MM.1S (cell line): ENCODE measurements around the gene SRPK2.
"Not testable (repeated sequence)": the region's sequence is repeated elsewhere in the genome, so short reads cannot be mapped to it uniquely, and the experiment has no call there.

Experiments
- DNase-seq: peaks from one replicate; pipeline ENCODE4 v3.0.0-alpha.2; 2015
- H2AFZ ChIP-seq: fragments of 300-600 bp; sonication (generic); 2 replicates; pipeline ENCODE4 v1.6.0; 2016; ENCODE audit warnings: antibody characterized with exemption, low read length
- H3F3A ChIP-seq: fragments of 300-600 bp; sonication (generic); 2 replicates; pipeline ENCODE4 v1.6.1; 2016; ENCODE audit warnings: mild to moderate bottlenecking, antibody characterized with exemption, low read length, moderate library complexity, mixed read lengths; ENCODE audit not compliant: insufficient read depth
- H3K27ac ChIP-seq: fragments of 300-600 bp; sonication (generic); 2 replicates; pipeline ENCODE4 v1.5.1; 2016; ENCODE audit warnings: mild to moderate bottlenecking, low read length
- H3K27me3 ChIP-seq: fragments of 300-600 bp; sonication (generic); replicated peaks from 2 replicates; pipeline ENCODE4 v1.6.0; 2016; ENCODE audit warnings: low read length; ENCODE audit not compliant: insufficient read depth
- H3K36me3 ChIP-seq: fragments of 300-600 bp; sonication (generic); replicated peaks from 2 replicates; pipeline ENCODE4 v1.6.1; 2016; ENCODE audit warnings: mild to moderate bottlenecking, low read length, mixed read lengths; ENCODE audit not compliant: insufficient read depth
- H3K4me1 ChIP-seq: fragments of 300-600 bp; sonication (generic); 2 replicates; pipeline ENCODE4 v1.6.1; 2016; ENCODE audit warnings: low read length, mixed read lengths
- H3K4me2 ChIP-seq: fragments of 300-600 bp; sonication (generic); 2 replicates; pipeline ENCODE4 v1.6.0; 2016; ENCODE audit warnings: low read depth, low read length
- H3K4me3 ChIP-seq: fragments of 300-600 bp; sonication (generic); 2 replicates; pipeline ENCODE4 v1.5.1; 2016; ENCODE audit warnings: low read length, mixed read lengths
- H3K79me2 ChIP-seq: fragments of 300-600 bp; sonication (generic); 2 replicates; pipeline ENCODE4 v1.6.1; 2016; ENCODE audit warnings: mixed run types, low read length, mixed read lengths
- H3K9ac ChIP-seq: fragments of 300-600 bp; sonication (generic); 2 replicates; pipeline ENCODE4 v1.6.1; 2016; ENCODE audit warnings: low read length, mixed read lengths
- H3K9me2 ChIP-seq: fragments of 300-600 bp; sonication (generic); replicated peaks from 2 replicates; pipeline ENCODE4 v1.6.1; 2016; ENCODE audit warnings: mild to moderate bottlenecking, low read length, mixed read lengths; ENCODE audit not compliant: insufficient read depth
- H3K9me3 ChIP-seq: fragments of 300-600 bp; sonication (generic); replicated peaks from 2 replicates; pipeline ENCODE4 v1.6.1; 2016; ENCODE audit warnings: mild to moderate bottlenecking, low read length, mixed read lengths; ENCODE audit not compliant: insufficient read depth
- H4K20me1 ChIP-seq: fragments of 300-600 bp; sonication (generic); 2 replicates; pipeline ENCODE4 v1.6.1; 2016; ENCODE audit warnings: mild to moderate bottlenecking, low read length, moderate library complexity, mixed read lengths; ENCODE audit not compliant: insufficient read depth
- EZH2 ChIP-seq: fragments of 300-600 bp; sonication (generic); optimal IDR thresholded peaks from 2 replicates; pipeline ENCODE3; 2017; ENCODE audit warnings: low read depth, mild to moderate bottlenecking, antibody characterized with exemption, low read length, mixed read lengths
- EZH2phosphoT487 ChIP-seq: fragments of 300-600 bp; sonication (generic); IDR thresholded peaks from 2 replicates; pipeline ENCODE4 v1.6.1; 2018; ENCODE audit warnings: antibody characterized with exemption, low read length
- TF ChIP-seq, protein P1 (sequence below): fragments of 300-600 bp; sonication (generic); IDR thresholded peaks from 2 replicates; pipeline ENCODE4 v1.5.1; 2016; ENCODE audit warnings: antibody characterized with exemption, low read length, mixed read lengths

The SRPK2 gene

DNA sequence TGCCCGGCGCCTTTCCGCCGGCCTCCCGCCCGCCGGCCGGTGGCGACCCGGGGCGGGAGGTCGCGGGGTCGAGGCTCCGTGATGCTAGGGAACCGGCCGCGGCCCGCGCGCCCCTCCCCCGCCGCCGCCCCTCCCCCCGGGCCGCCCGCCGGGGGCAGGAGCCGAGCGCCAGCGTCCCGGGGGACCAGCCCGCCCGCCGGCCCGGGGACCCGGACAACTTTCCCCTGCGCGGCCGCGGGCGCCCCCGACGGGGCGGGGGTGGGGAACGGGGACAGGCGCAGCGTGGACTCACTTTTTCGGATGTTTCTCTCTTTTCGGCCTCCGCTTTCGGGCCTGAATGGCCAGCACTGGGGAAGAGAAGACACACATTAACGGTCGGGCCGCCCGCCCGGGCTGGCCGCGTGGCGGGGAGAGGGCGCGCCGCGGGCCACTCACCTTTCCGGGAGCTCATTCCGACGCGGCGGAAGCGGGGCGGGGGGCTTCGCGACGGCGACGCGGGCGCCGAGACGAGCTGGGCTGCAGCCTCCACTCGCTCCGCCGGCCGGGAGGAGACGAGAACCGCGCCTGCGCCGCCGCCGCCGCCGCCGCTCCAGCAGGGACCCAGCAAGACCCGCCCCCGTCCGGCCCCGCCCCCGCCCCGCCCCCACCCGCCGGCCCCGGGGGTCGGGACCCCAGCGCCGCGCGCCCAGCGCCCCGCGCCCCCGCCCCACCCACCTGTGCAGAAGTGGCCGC is at the start of gene SRPK2:
SRPK2 (minus strand) TSS at position 566 of the 732 bp plus-strand sequence.
- DNase-seq: peak; percentile 75
- H3K4me1 ChIP-seq: peaks cover 7% of the 10 kb centered on the region; the same call in 1 of the 2 replicates
- no peaks in the 10 kb centered on the region for H4K20me1 ChIP-seq
- H2AFZ ChIP-seq: peak within 1 kb of the TSS; percentile 84
- H3K9me3 ChIP-seq: no peaks in the 10 kb centered on the region
- no peaks in the 10 kb centered on the region for H3K9me2 ChIP-seq
- peaks cover 42% of the 10 kb centered on the region for H3K79me2 ChIP-seq
- peak within 1 kb of the TSS; percentile 81 for H3K4me2 ChIP-seq
- H3K27me3 ChIP-seq: no peaks in the 10 kb centered on the region
- TF ChIP-seq EZH2 (no peak), EZH2phosphoT487 (no peak)
- TF ChIP-seq, protein P1, sequence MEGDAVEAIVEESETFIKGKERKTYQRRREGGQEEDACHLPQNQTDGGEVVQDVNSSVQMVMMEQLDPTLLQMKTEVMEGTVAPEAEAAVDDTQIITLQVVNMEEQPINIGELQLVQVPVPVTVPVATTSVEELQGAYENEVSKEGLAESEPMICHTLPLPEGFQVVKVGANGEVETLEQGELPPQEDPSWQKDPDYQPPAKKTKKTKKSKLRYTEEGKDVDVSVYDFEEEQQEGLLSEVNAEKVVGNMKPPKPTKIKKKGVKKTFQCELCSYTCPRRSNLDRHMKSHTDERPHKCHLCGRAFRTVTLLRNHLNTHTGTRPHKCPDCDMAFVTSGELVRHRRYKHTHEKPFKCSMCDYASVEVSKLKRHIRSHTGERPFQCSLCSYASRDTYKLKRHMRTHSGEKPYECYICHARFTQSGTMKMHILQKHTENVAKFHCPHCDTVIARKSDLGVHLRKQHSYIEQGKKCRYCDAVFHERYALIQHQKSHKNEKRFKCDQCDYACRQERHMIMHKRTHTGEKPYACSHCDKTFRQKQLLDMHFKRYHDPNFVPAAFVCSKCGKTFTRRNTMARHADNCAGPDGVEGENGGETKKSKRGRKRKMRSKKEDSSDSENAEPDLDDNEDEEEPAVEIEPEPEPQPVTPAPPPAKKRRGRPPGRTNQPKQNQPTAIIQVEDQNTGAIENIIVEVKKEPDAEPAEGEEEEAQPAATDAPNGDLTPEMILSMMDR: no peak
- H3K9ac ChIP-seq: peak within 1 kb of the TSS; percentile 73
- H3K36me3 ChIP-seq: no peaks in the 10 kb centered on the region
- peaks cover 5% of the 10 kb centered on the region; the same call in 1 of the 2 replicates for H3F3A ChIP-seq
- H3K27ac ChIP-seq: no peak within 1 kb of the TSS
- peak within 1 kb of the TSS; percentile 85 for H3K4me3 ChIP-seq

DNA sequence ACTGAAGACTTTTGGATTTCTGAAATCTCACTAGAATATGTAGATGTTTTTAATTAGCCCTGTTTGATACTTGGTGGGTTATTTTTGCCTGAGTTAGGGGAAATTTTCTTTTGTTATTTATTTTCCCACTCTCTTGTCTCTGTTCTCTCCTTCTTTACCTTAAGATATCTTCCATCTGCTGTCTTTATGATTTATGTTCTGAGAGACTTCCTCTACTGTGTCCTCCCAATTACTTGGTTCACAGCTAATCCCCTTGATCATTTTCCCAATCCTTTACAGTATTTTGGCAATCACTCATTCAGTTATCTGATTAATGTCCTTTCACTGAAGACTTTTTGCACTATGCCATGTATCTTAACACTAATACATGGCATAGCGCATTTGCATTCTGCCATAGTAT is 49.5 kb upstream of the SRPK2 start:
- H3K9ac ChIP-seq: no peak overlapping the region
- H3K4me1 ChIP-seq: no peaks in the 10 kb centered on the region
- no peaks in the 10 kb centered on the region for H3K27me3 ChIP-seq
- no peak overlapping the region for H3K27ac ChIP-seq
- H2AFZ ChIP-seq: no peak overlapping the region
- no peak for TF ChIP-seq EZH2phosphoT487
- no peak for TF ChIP-seq EZH2
- TF ChIP-seq, protein P1: no peak
- H3K4me2 ChIP-seq: no peak overlapping the region
- H3K79me2 ChIP-seq: no peaks in the 10 kb centered on the region
- H3K4me3 ChIP-seq: no peak overlapping the region
- no peaks in the 10 kb centered on the region for H4K20me1 ChIP-seq
- DNase-seq: no peak
- H3K36me3 ChIP-seq: no peaks in the 10 kb centered on the region
- no peaks in the 10 kb centered on the region for H3F3A ChIP-seq
- no peaks in the 10 kb centered on the region for H3K9me2 ChIP-seq
- H3K9me3 ChIP-seq: no peaks in the 10 kb centered on the region

DNA sequence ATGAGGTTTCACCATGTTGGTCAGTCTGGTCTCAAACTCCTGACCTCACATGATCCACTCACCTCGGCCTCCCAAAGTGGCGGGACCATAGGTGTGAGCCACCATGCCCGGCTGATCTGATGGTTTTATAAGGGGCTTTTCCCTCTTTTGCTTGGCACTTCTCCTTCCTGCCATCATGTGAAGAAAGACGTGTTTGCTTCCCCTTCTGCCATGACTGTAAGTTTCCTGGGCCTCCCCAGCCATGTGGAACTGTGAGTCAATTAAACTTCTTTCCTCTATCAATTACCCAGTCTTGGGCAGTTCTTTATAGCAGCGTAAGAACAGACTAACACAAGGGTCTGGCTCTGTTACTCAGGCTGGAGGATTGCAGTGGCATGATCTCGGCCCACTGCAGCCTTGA is 48.6 kb upstream of the SRPK2 start:
- not testable (repeated sequence) for H3K4me2 ChIP-seq, H3K4me3 ChIP-seq, H3K9ac ChIP-seq, H3K27ac ChIP-seq, H3K27me3 ChIP-seq, H3K9me2 ChIP-seq, H2AFZ ChIP-seq, H3K79me2 ChIP-seq, H3K36me3 ChIP-seq, H3F3A ChIP-seq, H3K9me3 ChIP-seq, H3K4me1 ChIP-seq, DNase-seq, H4K20me1 ChIP-seq
